SU-DHL-6 (cell line): ENCODE measurements around the gene ACY1.
"Not testable (repeated sequence)": the region's sequence is repeated elsewhere in the genome, so short reads cannot be mapped to it uniquely, and the experiment has no call there.

Experiments used
- H2AFZ ChIP-seq: fragments of 200-600 bp; sonication (generic); 2 replicates; pipeline ENCODE4 v1.6.1; 2014; ENCODE audit warnings: low read depth, mild to moderate bottlenecking, moderate library complexity, mixed read lengths, antibody characterized with exemption, low read length; ENCODE audit not compliant: severe bottlenecking
- H3F3A ChIP-seq: fragments of 200-600 bp; shearing (Covaris generic); 2 replicates; pipeline ENCODE4 v1.6.0; 2016; ENCODE audit warnings: antibody characterized with exemption, mild to moderate bottlenecking; ENCODE audit not compliant: insufficient read depth
- H3K27ac ChIP-seq: fragments of 200-600 bp; sonication (generic); 2 replicates; pipeline ENCODE4 v1.5.1; 2016; ENCODE audit warnings: low read depth, mild to moderate bottlenecking, low read length, moderate library complexity, mixed read lengths
- H3K27me3 ChIP-seq: fragments of 200-600 bp; sonication (generic), shearing (Covaris generic); 2 replicates; pipeline ENCODE4 v1.6.0; 2014; ENCODE audit warnings: mild to moderate bottlenecking, low read length
- H3K36me3 ChIP-seq: fragments of 200-600 bp; sonication (generic); 2 replicates; pipeline ENCODE4 v1.6.1; 2014; ENCODE audit warnings: mild to moderate bottlenecking, low read length, mixed read lengths
- H3K4me2 ChIP-seq: fragments of 300-600, 200-600 bp; shearing (Covaris generic), sonication (generic); 2 replicates; pipeline ENCODE4 v1.6.0; 2014; ENCODE audit warnings: low read length, low read depth, mild to moderate bottlenecking; ENCODE audit not compliant: poor library complexity, severe bottlenecking
- H3K4me3 ChIP-seq: fragments of 200-600 bp; sonication (generic); 2 replicates; pipeline ENCODE4 v1.5.1; 2014; ENCODE audit warnings: antibody characterized with exemption, low read length, mild to moderate bottlenecking, mixed read lengths; ENCODE audit not compliant: insufficient read depth, poor library complexity, severe bottlenecking
- H3K79me2 ChIP-seq: fragments of 200-600 bp; sonication (generic); 2 replicates; pipeline ENCODE4 v1.6.1; 2014; ENCODE audit warnings: mild to moderate bottlenecking, low read length, moderate library complexity; ENCODE audit not compliant: insufficient read depth
- H3K9ac ChIP-seq: fragments of 200-600 bp; sonication (generic); 2 replicates; pipeline ENCODE4 v1.7.0; 2014; ENCODE audit warnings: mild to moderate bottlenecking, low read length
- H3K9me2 ChIP-seq: fragments of 200-600 bp; sonication (generic); replicated peaks from 2 replicates; pipeline ENCODE4 v1.6.1; 2014; ENCODE audit warnings: low read length; ENCODE audit not compliant: insufficient read depth
- H3K9me3 ChIP-seq: fragments of 200-600 bp; sonication (generic); 2 replicates; pipeline ENCODE4 v1.6.1; 2014; ENCODE audit warnings: low read length, mixed read lengths; ENCODE audit not compliant: insufficient read depth
- H4K20me1 ChIP-seq: fragments of 200-600 bp; sonication (generic); 2 replicates; pipeline ENCODE4 v1.6.1; 2014; ENCODE audit warnings: low read depth, mild to moderate bottlenecking, antibody characterized with exemption, low read length, moderate library complexity, mixed read lengths
- EZH2phosphoT487 ChIP-seq: fragments of 200-600 bp; sonication (generic), shearing (Covaris generic); conservative IDR thresholded peaks from 2 replicates; pipeline ENCODE4 v1.6.1; 2018; ENCODE audit warnings: mild to moderate bottlenecking, antibody characterized with exemption, low read length, moderate library complexity, mixed read lengths
- TF ChIP-seq, protein P1 (sequence below): fragments of 200-600 bp; sonication (generic); IDR thresholded peaks from one replicate; pipeline ENCODE4 v1.5.1; 2017; ENCODE audit warnings: antibody characterized with exemption, mild to moderate bottlenecking, low read length, moderate library complexity; ENCODE audit not compliant: insufficient read depth, poor library complexity, severe bottlenecking

Gene ACY1

GRCh38 chr3:52030714-52031310 lies 47.5 kb downstream of the ACY1 start:
- Histone ChIP-seq H4K20me1 (no peaks in the 10 kb centered on the region), H3F3A (no peaks in the 10 kb centered on the region), H2AFZ (no peak overlapping the region), H3K9me2 (no peaks in the 10 kb centered on the region), H3K9ac (no peak overlapping the region), H3K79me2 (no peaks in the 10 kb centered on the region), H3K9me3 (no peaks in the 10 kb centered on the region), H3K36me3 (no peaks in the 10 kb centered on the region), H3K4me3 (no peak overlapping the region), H3K27me3 (no peaks in the 10 kb centered on the region), H3K4me2 (no peak overlapping the region), H3K27ac (no peak overlapping the region)
- no peak for TF ChIP-seq EZH2phosphoT487
- TF ChIP-seq, protein P1, sequence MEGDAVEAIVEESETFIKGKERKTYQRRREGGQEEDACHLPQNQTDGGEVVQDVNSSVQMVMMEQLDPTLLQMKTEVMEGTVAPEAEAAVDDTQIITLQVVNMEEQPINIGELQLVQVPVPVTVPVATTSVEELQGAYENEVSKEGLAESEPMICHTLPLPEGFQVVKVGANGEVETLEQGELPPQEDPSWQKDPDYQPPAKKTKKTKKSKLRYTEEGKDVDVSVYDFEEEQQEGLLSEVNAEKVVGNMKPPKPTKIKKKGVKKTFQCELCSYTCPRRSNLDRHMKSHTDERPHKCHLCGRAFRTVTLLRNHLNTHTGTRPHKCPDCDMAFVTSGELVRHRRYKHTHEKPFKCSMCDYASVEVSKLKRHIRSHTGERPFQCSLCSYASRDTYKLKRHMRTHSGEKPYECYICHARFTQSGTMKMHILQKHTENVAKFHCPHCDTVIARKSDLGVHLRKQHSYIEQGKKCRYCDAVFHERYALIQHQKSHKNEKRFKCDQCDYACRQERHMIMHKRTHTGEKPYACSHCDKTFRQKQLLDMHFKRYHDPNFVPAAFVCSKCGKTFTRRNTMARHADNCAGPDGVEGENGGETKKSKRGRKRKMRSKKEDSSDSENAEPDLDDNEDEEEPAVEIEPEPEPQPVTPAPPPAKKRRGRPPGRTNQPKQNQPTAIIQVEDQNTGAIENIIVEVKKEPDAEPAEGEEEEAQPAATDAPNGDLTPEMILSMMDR = no peak

GRCh38 chr3:52031896-52032295 lies 48.6 kb downstream of the ACY1 start:
- H3K79me2 ChIP-seq = no peaks in the 10 kb centered on the region
- TF ChIP-seq, protein P1 = no peak
- no peak for TF ChIP-seq EZH2phosphoT487
- H3K4me3 ChIP-seq = no peak overlapping the region
- H3K9me2 ChIP-seq = no peaks in the 10 kb centered on the region
- H4K20me1 ChIP-seq = no peaks in the 10 kb centered on the region
- no peak overlapping the region for H3K4me2 ChIP-seq
- no peaks in the 10 kb centered on the region for H3K9me3 ChIP-seq
- H3F3A ChIP-seq = no peaks in the 10 kb centered on the region
- H3K27me3 ChIP-seq = no peaks in the 10 kb centered on the region
- H3K9ac ChIP-seq = no peak overlapping the region
- no peaks in the 10 kb centered on the region for H3K36me3 ChIP-seq
- H3K27ac ChIP-seq = no peak overlapping the region
- no peak overlapping the region for H2AFZ ChIP-seq

- no peak overlapping the region for H3K4me3 ChIP-seq
- H2AFZ ChIP-seq = no peak overlapping the region
- no peak for TF ChIP-seq EZH2phosphoT487
- TF ChIP-seq, protein P1 = no peak
- no peaks in the 10 kb centered on the region for H3K36me3 ChIP-seq
- no peaks in the 10 kb centered on the region for H3K27me3 ChIP-seq
- H3K27ac ChIP-seq = no peak overlapping the region
- H3K79me2 ChIP-seq = no peaks in the 10 kb centered on the region
- H4K20me1 ChIP-seq = no peaks in the 10 kb centered on the region
- no peaks in the 10 kb centered on the region for H3K9me3 ChIP-seq
- no peak overlapping the region for H3K9ac ChIP-seq
- H3K4me2 ChIP-seq = no peak overlapping the region
- no peaks in the 10 kb centered on the region for H3K9me2 ChIP-seq
- no peaks in the 10 kb centered on the region for H3F3A ChIP-seq
Measured at GRCh38 chr3:52032702-52033408, 49.5 kb downstream of the ACY1 start.

DNA sequence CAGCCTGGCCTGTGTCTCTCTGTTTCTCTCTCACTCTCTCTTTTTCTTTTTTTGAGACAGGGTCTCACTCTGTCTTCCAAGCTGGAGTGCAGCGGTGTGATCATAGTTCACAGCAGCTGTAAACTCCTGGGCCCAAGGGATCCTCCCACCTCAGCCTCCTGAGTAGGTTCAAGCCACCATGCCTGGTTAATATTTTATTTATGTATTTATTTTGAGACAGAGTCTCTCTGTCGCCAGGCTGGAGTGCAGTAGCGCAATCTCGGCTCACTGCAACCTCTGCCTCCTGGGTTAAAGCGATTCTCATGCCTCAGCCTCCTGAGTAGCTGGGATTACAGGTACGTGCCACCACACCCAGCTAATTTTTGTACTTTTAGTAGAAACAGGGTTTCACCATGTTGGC lies 50.4 kb downstream of the ACY1 start:
- H3K9ac ChIP-seq, H3K4me3 ChIP-seq, H4K20me1 ChIP-seq, H3K36me3 ChIP-seq, H3K9me3 ChIP-seq, H3K9me2 ChIP-seq, H2AFZ ChIP-seq, H3F3A ChIP-seq, H3K4me2 ChIP-seq, H3K27ac ChIP-seq, H3K79me2 ChIP-seq, H3K27me3 ChIP-seq: not testable (repeated sequence)
